Neural progenitor cell (in vitro differentiated cells): Measurements from ENCODE around the gene DNAJC1.

ENCODE experiments used
- CTCF ChIP-seq: fragments of 200-600 bp; sonication (generic); IDR thresholded peaks from 2 replicates; pipeline ENCODE4 v1.5.1; 2017; ENCODE audit warnings: antibody characterized with exemption, mild to moderate bottlenecking
- EZH2phosphoT487 ChIP-seq: fragments of 200-600 bp; sonication (generic); IDR thresholded peaks from 2 replicates; pipeline ENCODE4 v1.6.1; 2017; ENCODE audit warnings: antibody characterized with exemption

GRCh38 chr10:21727452-21728168 lies 275.9 kb downstream of the DNAJC1 start:
- TF ChIP-seq CTCF (no peak), EZH2phosphoT487 (no peak)
